22Rv1 (cell line): Measurements from ENCODE around the gene MAGIX.

Experiments used
- ZFX ChIP-seq: fragments of 450-650 bp; IDR thresholded peaks from 2 replicates; pipeline ENCODE4 v1.6.1; 2017; ENCODE audit warnings: antibody characterized with exemption, borderline replicate concordance
- TF ChIP-seq, protein P1 (sequence below): fragments of 450-650 bp; IDR thresholded peaks from 2 replicates; pipeline ENCODE4 v1.5.1; 2017; ENCODE audit warnings: mild to moderate bottlenecking

DNA sequence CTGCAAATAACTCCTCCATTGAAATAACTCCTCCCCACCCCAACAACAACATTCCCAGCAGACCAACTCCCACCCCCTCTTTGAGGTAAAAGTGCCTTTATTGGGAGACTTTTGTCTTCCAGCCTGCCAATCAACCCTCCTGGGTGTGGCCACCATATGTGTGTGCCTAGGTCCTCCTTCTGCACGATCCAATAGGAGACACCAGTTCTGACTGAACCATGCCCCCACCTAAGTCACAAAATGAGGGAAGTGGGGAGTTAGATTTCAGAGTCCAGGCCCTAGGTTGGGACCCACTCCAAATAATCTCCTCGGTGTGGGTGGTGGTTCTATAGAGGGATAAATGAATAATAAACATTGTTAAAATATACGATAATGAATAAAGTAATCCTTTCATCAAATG lies 12.2 kb downstream of the MAGIX start:
- TF ChIP-seq, protein P1, sequence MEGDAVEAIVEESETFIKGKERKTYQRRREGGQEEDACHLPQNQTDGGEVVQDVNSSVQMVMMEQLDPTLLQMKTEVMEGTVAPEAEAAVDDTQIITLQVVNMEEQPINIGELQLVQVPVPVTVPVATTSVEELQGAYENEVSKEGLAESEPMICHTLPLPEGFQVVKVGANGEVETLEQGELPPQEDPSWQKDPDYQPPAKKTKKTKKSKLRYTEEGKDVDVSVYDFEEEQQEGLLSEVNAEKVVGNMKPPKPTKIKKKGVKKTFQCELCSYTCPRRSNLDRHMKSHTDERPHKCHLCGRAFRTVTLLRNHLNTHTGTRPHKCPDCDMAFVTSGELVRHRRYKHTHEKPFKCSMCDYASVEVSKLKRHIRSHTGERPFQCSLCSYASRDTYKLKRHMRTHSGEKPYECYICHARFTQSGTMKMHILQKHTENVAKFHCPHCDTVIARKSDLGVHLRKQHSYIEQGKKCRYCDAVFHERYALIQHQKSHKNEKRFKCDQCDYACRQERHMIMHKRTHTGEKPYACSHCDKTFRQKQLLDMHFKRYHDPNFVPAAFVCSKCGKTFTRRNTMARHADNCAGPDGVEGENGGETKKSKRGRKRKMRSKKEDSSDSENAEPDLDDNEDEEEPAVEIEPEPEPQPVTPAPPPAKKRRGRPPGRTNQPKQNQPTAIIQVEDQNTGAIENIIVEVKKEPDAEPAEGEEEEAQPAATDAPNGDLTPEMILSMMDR, result no peak
- TF ChIP-seq ZFX, result no peak
